ENCODE measurements around the gene NFIX.

The NFIX gene

GRCh38 chr19:13072188-13072908 is 77.1 kb downstream of the NFIX start:
- no peak for DNase-seq (ENCODE audit: low read depth, low spot score)

GRCh38 chr19:13073263-13073662 is 78.0 kb downstream of the NFIX start:
- no peak for DNase-seq (ENCODE audit: low read depth, low spot score)

GRCh38 chr19:13074378-13074777 is 79.1 kb downstream of the NFIX start:
- DNase-seq (ENCODE audit: low read depth, low spot score) = no peak

- no peak for DNase-seq (ENCODE audit: low read depth, low spot score)
Observed at GRCh38 chr19:13076320-13076719, 81.0 kb downstream of the NFIX start.

- DNase-seq (ENCODE audit: low read depth, low spot score) = no peak
Observed at GRCh38 chr19:13076787-13077186, 81.5 kb downstream of the NFIX start.

GRCh38 chr19:13077240-13077639 is 82.0 kb downstream of the NFIX start:
- DNase-seq (ENCODE audit: low read depth, low spot score) = no peak

- DNase-seq (ENCODE audit: low read depth, low spot score) = no peak
Observed at GRCh38 chr19:13078381-13078780, 83.1 kb downstream of the NFIX start.

- DNase-seq (ENCODE audit: low read depth, low spot score) = no peak
Observed at GRCh38 chr19:13078897-13079541, 83.7 kb downstream of the NFIX start.

GRCh38 chr19:13079542-13079986 is 84.3 kb downstream of the NFIX start:
- no peak for DNase-seq (ENCODE audit: low read depth, low spot score)

- peak; percentile 84 for DNase-seq (ENCODE audit: low read depth, low spot score)
Observed at GRCh38 chr19:13082192-13083007, 87.1 kb downstream of the NFIX start.

- DNase-seq (ENCODE audit: low read depth, low spot score) = no peak
Observed at GRCh38 chr19:13083008-13083404, 87.7 kb downstream of the NFIX start.

GRCh38 chr19:13083627-13084026 is 88.4 kb downstream of the NFIX start:
- no peak for DNase-seq (ENCODE audit: low read depth, low spot score)

GRCh38 chr19:13085666-13086065 is 90.4 kb downstream of the NFIX start:
- no peak for DNase-seq (ENCODE audit: low read depth, low spot score)

- no peak for DNase-seq (ENCODE audit: low read depth, low spot score)
Observed at GRCh38 chr19:13086341-13086740, 91.1 kb downstream of the NFIX start.

GRCh38 chr19:13087295-13087694 is 92.0 kb downstream of the NFIX start:
- DNase-seq (ENCODE audit: low read depth, low spot score) = no peak

GRCh38 chr19:13087795-13088537 is 92.7 kb downstream of the NFIX start:
- DNase-seq (ENCODE audit: low read depth, low spot score) = no peak

- no peak for DNase-seq (ENCODE audit: low read depth, low spot score)
Observed at GRCh38 chr19:13089139-13089856, 94.0 kb downstream of the NFIX start.

GRCh38 chr19:13089857-13090507 is 94.7 kb downstream of the NFIX start:
- DNase-seq (ENCODE audit: low read depth, low spot score) = no peak

GRCh38 chr19:13090511-13091231 is 95.4 kb downstream of the NFIX start:
- no peak for DNase-seq (ENCODE audit: low read depth, low spot score)

Data from brain pericyte (primary cell).